GM15510 (cell line): ENCODE measurements around the gene NFIC.

Source experiments
- POLR2A ChIP-seq: IDR thresholded peaks from 3 replicates; pipeline ENCODE4 v1.6.1; 2011; ENCODE audit warnings: borderline replicate concordance; ENCODE audit not compliant: insufficient read length; ENCODE audit errors: extremely low read depth

NFIC gene

DNA sequence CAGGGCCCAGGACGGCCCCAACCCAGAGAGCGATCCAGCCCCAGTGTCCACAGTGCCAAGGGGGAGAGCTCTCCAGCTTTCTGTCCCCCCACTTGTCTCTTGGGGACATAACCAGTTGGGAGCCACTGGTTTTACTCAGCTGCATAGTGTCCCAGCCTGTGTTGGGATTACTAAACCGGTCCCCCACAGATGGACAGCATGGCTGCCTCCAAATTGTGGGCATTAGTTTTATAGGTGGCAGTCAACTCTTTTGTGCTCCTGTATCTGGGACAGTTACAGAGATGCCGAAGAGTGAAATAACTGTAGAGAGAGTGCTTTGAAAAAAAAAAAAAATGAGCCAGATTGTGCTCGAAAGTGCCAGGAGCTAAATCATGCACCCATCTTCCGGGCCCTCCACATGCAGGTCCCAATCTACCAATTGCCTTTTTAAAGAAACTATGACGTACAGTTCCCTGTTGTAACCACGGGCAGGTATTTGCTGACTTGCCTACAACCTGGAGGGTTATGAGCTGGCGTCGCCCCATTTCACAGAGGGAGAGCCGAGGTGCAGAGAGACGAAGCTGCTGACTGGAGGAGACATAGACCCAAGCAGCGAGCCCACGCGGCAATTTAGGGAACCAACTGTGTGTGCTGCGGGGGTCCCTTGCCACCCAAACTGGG lies 2.4 kb upstream of the NFIC start:
- no peak for TF ChIP-seq POLR2A

DNA sequence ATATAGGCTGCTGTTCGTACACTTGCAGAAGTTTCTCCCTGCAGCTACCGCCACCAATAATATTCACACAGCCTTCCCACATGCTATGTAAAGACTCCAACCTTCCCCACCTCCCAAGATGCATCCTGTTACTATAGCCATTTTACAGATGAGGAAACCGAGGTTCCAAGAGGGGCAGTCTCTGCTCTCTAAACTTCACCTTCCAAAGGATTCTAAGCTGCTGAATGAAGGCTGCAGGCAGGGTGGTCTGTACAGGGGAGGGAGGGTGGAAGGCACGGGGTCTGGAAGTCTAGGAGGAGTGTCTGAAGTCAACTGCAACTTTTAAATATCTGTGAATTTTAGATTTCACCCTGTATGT lies 1.9 kb upstream of the NFIC start:
- no peak for TF ChIP-seq POLR2A

DNA sequence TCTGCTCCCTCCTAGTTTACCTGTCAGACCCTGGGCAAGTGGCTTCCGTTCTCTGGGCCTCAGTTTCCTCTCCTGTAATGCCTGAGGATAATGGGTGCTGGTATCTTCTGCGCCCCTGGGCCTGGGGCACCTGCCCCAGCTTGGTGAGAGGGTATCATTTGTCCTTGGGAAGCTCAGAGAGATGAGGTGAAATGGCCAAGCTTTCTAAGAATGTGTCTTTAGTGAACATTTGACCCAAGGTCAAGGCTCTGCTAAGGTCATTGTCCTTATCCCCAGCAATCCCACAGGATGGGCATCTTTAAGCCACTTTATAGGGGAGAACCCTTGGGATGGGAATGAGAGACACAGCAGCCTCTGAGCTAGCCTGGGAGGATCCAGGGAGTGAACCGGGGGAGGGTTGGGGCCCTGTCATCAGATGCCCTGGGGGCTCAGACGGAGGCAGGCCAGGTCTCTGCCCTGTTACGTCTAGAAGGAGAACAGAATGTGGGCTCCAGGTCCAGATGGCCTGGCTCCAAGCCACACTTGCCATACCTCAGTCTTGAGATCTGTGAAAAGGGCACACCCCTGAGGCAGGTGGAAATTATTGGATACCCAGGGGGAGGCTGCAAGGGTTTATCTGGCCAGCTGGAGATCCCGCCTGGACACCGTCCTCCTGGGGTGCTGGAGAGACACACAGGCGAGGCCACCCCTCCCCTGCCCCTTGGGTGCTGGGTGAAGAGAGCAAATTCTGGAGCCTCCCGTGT lies 1.1 kb upstream of the NFIC start:
- no peak for TF ChIP-seq POLR2A

DNA sequence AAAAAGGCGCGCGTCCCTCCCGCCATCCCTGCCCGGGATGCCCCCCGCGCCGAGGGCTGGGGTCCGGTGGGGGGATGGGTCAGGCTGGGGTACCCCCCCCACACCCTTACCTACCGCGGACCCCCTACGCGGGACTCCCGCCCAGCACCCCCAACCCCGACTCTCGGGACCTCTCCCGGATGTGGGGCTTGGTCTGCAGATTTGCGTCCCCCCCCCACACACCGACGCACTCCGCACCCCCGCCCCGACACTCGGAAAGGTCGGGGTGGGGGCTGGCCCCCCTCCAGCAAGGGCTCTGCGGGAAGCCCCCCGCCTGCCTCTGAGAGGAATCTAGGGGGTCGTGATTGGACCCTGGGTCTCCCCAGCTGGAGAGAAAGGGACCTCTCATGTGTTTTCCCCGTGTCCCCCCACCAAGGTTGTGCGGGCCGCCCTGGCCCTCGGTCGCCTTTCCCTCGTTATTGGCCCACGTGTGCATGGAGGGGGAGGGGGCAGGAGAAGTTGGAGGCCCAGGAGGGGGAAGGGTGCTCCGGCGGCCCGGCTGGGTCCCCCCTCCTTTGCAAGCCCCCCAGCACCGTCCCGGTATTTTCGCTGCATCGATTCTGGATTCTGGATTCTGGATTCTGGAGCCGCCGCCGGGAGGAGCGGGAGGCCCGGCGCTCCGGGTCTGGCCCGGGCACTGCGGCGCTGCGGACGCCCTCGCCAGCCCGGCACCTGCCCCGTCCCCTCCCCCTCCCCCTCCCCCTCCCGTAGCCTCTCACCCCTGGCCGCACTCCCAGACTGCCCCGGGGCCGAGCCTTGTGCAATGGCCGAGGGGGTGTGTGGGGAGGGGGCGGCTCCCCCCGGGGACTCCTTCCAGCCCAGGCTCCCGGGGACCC lies 607 bp downstream of the NFIC start:
- TF ChIP-seq POLR2A, result no peak

DNA sequence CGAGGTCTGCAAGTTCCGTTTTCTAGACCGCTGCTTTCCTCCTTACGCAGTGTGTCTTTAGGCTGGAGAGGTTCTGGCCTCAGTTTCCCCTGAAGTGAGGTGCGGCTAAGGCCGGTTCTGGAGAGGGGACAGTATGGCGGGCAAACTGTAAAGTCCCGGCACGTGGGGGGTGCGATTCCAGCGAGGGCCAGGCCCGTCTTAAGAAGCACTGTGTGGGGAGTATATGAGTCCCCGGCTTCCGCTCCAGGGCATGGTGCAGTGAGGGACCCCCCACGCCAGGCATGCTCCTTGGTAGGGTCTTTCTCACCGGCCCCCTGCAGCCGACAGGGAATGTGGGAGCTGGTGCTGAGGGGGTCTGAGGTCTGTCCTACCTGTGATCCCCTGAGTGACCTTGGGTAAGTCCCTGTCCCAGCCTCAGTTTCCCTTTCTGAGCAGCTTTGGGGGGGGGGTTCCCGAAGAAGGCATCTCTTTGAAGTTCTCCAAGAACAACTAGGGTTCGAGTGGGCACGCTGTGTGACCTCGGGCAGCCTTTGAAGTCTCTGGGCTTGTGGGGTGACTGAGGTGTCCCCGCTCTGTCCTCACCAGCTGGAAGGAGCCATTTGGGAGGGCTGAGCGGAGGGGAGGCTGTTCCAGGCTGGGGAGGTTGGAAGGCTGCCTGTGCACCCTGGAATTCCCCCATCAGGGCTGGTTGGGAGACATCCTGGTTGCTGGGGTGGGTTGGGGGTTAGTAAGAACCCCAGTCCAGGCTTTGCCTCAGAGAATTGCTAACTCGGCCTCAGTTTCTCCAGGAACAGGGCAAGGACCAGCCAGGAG lies 1.5 kb downstream of the NFIC start:
- no peak for TF ChIP-seq POLR2A

DNA sequence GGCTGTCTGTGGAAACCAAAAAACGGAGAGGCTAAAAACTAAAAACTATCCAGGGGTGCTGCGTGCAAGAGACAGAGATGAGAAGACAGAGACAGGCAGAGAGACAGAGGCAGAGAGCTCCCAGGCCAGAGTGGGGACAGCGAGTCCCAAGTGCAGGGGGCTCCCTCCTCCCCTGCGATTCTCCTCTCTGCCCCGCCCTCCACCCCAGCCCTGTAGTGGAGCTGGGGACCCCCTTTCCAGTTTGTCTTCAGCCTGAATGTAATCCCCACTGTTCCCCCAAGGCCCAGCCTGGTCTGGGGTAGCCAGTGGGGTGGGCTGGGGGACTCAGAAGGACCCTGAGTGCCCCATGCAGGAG lies 2.0 kb downstream of the NFIC start:
- no peak for TF ChIP-seq POLR2A

DNA sequence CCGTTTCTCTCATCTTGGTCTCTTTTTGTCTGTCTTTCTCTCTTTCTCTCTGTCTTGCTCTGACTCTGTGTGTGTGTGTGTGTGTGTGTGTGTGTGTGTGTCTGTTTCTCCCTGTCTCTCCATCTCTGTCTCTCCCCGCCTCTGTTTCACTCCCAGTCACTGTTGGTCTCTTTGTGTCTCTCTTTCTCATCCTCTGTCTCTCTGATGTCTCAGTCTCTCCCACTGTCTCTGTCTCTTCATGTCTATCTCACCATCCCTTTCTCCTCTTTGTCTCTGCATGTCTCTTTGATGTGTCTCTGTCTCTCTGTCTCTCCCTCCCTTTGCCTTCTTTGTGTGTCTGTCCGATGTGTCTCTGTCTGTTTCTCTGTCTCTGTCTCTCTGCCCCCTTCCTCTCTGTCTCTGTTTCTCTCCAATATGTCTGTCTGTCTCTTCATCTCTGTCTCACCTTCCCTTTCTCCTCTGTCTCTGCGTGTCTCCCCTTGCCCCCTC lies 2.5 kb downstream of the NFIC start:
- TF ChIP-seq POLR2A, result no peak

DNA sequence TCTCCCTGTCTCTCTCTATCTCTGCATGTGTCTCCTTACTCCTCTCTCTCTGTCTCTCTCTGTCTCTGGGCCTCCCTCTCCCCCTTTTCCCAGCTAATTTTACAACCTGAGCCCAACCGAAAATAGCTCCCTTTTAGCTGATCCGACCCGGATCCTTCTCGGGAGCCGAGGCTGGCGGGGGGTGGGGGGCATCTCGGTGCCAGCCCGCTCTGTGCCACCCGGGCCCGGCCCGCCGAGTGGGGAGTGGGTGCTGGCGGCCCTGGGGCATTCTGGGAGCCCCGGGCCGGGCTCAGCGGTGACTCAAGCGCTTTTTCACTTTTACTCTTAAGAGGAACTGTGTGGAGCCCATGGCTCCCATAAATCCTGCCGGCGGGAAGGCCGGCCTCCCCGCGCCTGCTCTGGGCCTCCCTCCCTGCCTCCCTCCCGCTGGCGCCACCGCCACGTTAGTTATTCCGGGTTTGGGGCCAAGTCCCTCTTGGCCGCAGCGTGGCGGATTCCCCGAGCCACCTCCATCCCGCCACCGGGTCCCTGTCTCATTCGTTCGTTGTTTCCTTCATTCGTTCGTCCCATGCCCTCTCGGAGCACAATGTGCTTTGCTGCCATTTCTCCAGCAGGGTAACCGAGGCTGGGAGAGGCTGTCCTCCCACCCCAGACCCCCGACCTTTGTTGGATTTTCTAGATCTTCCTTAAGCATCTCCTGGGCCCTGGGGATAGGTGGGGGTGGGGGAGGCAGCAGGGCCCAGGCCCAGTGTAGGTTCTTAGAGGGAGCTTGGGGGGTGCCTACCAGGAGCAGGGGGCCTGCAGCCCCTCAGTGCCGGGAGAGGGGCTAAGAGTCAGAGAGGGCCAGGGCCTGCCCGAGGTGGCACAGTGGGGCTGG lies 3.2 kb downstream of the NFIC start:
- no peak for TF ChIP-seq POLR2A

DNA sequence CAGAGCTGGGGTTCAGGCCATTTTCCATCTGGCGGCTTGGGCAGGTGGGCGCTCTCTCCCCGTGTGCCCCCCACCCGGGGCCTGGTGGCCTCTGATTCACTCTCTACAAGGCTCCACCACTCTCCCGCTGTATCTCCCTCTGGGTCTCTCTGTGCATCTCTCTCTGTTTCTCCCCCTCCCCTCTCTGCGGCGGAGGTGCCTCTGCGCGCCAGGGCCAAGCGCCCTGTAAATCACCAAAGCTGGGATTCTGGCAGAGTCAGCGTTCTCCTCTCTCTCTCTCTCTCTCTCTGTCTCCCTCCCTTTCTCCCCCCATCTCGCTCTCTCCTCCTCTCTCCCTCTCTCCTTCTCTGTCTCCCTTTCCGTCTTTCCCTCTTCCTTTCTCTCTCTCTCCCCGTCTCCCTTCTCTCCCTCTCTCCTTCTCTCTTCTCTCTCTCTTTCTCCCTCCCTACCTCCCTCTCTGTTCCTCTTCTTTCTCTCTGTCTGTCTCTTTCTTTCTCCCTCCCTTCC lies 3.9 kb downstream of the NFIC start:
- no peak for TF ChIP-seq POLR2A

DNA sequence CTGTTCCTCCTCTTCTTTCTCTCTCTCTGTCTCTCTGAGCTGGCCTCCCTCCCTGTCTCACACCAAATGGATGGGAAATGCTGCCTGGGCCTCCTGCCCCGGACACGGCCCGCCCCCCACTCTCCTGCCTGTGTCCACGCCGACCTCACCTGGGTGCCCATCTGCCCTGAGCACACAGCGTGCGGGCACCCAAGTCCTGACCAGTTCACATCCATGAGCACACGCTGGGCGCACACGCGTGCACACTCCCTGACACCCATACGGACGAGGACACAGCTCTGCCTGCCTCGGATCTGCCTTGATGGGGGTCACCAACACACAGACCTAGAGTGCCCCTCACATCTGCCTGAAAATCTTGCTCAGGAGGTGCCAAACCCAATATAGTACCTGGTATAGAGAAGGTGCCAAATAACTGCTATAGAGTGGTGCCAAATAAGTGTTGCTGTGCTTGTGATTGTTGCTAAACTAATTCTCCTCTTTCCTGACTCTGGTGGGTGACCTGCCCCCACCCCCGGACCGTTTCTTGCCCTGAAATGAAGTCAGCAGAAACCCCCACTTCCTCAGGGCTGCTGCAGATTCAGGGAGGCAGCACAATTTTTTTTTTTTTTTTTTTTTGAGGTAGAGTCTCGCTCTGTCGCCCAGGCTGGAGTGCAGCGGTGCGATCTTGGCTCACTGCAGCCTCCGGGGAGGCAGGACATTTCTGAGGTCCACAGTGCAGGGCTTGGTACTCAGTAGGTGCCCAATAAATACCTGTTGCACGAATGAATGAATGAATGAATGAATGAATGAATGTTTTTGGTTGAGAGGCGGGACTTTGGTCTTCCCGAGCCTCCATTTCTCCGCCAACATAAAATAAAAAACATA lies 4.6 kb downstream of the NFIC start:
- no peak for TF ChIP-seq POLR2A

DNA sequence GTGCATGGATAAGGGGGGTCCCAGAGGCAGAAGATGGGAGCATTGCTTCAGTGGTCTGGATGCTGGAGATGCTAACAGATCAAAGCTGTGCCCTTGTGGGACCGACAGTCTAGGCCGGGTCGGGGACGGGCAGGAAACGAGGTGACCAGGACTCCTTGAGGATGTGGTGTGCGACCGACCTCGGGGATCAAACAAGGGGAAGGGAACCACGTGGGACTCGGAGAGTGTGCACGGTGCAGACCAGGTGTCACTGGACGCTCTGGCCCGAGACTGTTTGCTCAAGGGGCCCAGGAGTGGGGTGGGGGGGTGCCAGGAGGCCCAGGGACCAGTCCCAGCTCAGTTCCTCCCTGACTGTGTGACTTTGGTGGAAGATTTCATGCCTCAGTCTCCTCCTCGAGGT lies 6.0 kb downstream of the NFIC start:
- no peak for TF ChIP-seq POLR2A

DNA sequence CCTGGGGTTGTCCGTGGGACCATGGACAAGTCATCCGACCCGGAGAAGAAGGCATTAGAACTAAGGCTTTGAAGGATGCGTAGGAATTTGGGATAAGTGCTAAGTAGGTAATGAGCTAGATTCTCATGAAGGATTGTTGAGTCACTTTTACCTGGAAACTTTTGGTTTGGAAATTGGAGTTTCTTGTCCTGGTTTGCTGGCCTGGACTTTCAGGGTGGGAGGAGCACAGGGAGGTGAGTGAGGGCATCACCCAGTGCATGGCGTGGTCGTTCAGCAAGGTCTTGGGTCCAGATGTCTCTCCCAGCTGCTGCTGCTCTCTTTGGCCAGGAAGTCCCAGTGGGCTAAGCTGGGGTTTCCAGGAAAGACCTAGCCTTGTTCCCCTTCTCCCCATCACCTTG lies 7.6 kb downstream of the NFIC start:
- no peak for TF ChIP-seq POLR2A
